ENCODE measurements around the gene RNASEH1. TPM values are rescaled to one million over a fixed set of nuclear protein-coding genes. Genes with fewer than 3 reads are reported as not detected.

Gene RNASEH1
- 24.6 and 25.5 TPM in 2 replicates for total RNA-seq
- long read RNA-seq, transcript RNASEH1-201 (8 exons, 1,887 nt) = major isoform, 181 of 210 reads
- long read RNA-seq, partial matches to known transcripts = 12 of 210 reads
- long read RNA-seq, other reads (novel, unspliced or antisense) = 17 of 210 reads

GRCh38 chr2:3558205-3559014, at the start of gene RNASEH1:
Gene RNASEH1 (minus strand): TSS chr2:3558333. CDS start chr2:3558260, 73 bp downstream.
- Mint-ChIP-seq H3K9me3 (ENCODE audit: unreplicated experiment) (no peaks in the 10 kb centered on the region), H3K27ac (ENCODE audit: unreplicated experiment) (peak within 1 kb of the TSS; percentile 91), H3K4me1 (ENCODE audit: unreplicated experiment) (peaks cover 18% of the 10 kb centered on the region), H3K27me3 (ENCODE audit: unreplicated experiment) (no peaks in the 10 kb centered on the region), H3K4me3 (ENCODE audit: unreplicated experiment) (peak within 1 kb of the TSS; percentile 82), H3K36me3 (ENCODE audit: unreplicated experiment) (peaks cover 22% of the 10 kb centered on the region)
- DNase-seq (ENCODE audit: extremely low spot score, unreplicated experiment) = peak; percentile 99
- no peak for TF ChIP-seq CTCF (IDR thresholded peaks at IDR 0.05)

GRCh38 chr2:3606370-3607201, 48.5 kb upstream of the RNASEH1 start:
- Mint-ChIP-seq H3K27me3 (ENCODE audit: unreplicated experiment) (peaks cover 3% of the 10 kb centered on the region), H3K36me3 (ENCODE audit: unreplicated experiment) (no peaks in the 10 kb centered on the region), H3K27ac (ENCODE audit: unreplicated experiment) (no peak overlapping the region), H3K9me3 (ENCODE audit: unreplicated experiment) (no peaks in the 10 kb centered on the region), H3K4me3 (ENCODE audit: unreplicated experiment) (no peak overlapping the region), H3K4me1 (ENCODE audit: unreplicated experiment) (no peaks in the 10 kb centered on the region)
- peak; percentile 84 for DNase-seq (ENCODE audit: extremely low spot score, unreplicated experiment)
- TF ChIP-seq CTCF (IDR thresholded peaks at IDR 0.05) = no peak

- DNase-seq (ENCODE audit: extremely low spot score, unreplicated experiment) = peak; percentile 75
- no peaks in the 10 kb centered on the region for H3K4me1 Mint-ChIP-seq (ENCODE audit: unreplicated experiment)
- H3K36me3 Mint-ChIP-seq (ENCODE audit: unreplicated experiment) = no peaks in the 10 kb centered on the region
- peaks cover 3% of the 10 kb centered on the region for H3K27me3 Mint-ChIP-seq (ENCODE audit: unreplicated experiment)
- no peak overlapping the region for H3K27ac Mint-ChIP-seq (ENCODE audit: unreplicated experiment)
- TF ChIP-seq CTCF (IDR thresholded peaks at IDR 0.05) = no peak
- H3K4me3 Mint-ChIP-seq (ENCODE audit: unreplicated experiment) = no peak overlapping the region
- H3K9me3 Mint-ChIP-seq (ENCODE audit: unreplicated experiment) = no peaks in the 10 kb centered on the region
These were observed 47.9 kb upstream of the RNASEH1 start for GRCh38 chr2:3606028-3606369.

GRCh38 chr2:3604991-3605961, 47.1 kb upstream of the RNASEH1 start:
- no peak for TF ChIP-seq CTCF (IDR thresholded peaks at IDR 0.05)
- H3K4me1 Mint-ChIP-seq (ENCODE audit: unreplicated experiment) = no peaks in the 10 kb centered on the region
- H3K4me3 Mint-ChIP-seq (ENCODE audit: unreplicated experiment) = no peak overlapping the region
- DNase-seq (ENCODE audit: extremely low spot score, unreplicated experiment) = peak; percentile 76
- H3K27me3 Mint-ChIP-seq (ENCODE audit: unreplicated experiment) = peaks cover 3% of the 10 kb centered on the region
- H3K9me3 Mint-ChIP-seq (ENCODE audit: unreplicated experiment) = no peaks in the 10 kb centered on the region
- H3K36me3 Mint-ChIP-seq (ENCODE audit: unreplicated experiment) = no peaks in the 10 kb centered on the region
- no peak overlapping the region for H3K27ac Mint-ChIP-seq (ENCODE audit: unreplicated experiment)
